Calu3 (cell line): ENCODE data around the gene ZNF618. TPM values are rescaled to one million over a fixed set of nuclear protein-coding genes. Genes with fewer than 3 reads are reported as not detected.
A peak's percentile ranks its signal among the peaks of the same experiment; 100 is the strongest.

Experiments
- BruUV-seq: library from RNA; stranded (reverse); fragments of 400-500 nt; replicated peaks from 2 replicates; lab custom pipeline; 2021; lab: Mats Ljungman, UMichigan
- CTCF ChIA-PET: fragments of 300-600 bp; sonication (Branson Sonifier 250); formaldehyde crosslinking; loops from one replicate; lab custom pipeline; 2022; ENCODE audit warnings: antibody characterized with exemption; lab: Charles Lee
- DNase-seq: peaks from one replicate; pipeline ENCODE4 v3.0.0; 2022
- H3K27ac Mint-ChIP-seq: one replicate; pipeline ENCODE4 v1.8.0; 2022; ENCODE audit warnings: mixed read lengths; ENCODE audit not compliant: unreplicated experiment
- H3K27me3 Mint-ChIP-seq: one replicate; pipeline ENCODE4 v1.8.0; 2022; ENCODE audit warnings: mixed read lengths; ENCODE audit not compliant: unreplicated experiment
- H3K36me3 Mint-ChIP-seq: one replicate; pipeline ENCODE4 v1.8.0; 2022; ENCODE audit warnings: mild to moderate bottlenecking, moderate library complexity, mixed read lengths; ENCODE audit not compliant: insufficient read depth, unreplicated experiment
- H3K4me1 Mint-ChIP-seq: one replicate; pipeline ENCODE4 v1.8.0; 2022; ENCODE audit warnings: mild to moderate bottlenecking, low read depth, mixed read lengths; ENCODE audit not compliant: unreplicated experiment
- H3K4me3 Mint-ChIP-seq: one replicate; pipeline ENCODE4 v1.8.0; 2022; ENCODE audit warnings: mild to moderate bottlenecking, low read depth, moderate library complexity, mixed read lengths; ENCODE audit not compliant: unreplicated experiment
- H3K9me3 Mint-ChIP-seq: one replicate; pipeline ENCODE4 v1.8.0; 2022; ENCODE audit warnings: low read depth, mixed read lengths; ENCODE audit not compliant: unreplicated experiment
- intact Hi-C: fragments of 100-400 bp; cut with micrococcal nuclease; formaldehyde crosslinking; loops from one replicate; pipeline ENCODE4 v1.10.0; 2022; ENCODE audit not compliant: unreplicated experiment
- total RNA-seq: library from RNA; stranded (reverse); gene quantifications from 2 replicates; pipeline ENCODE4 v1.2.3, GENCODE V29; 2022
- TF ChIP-seq, protein P1 (sequence below): fragments of 200-600 bp; IDR thresholded peaks from one replicate; pipeline ENCODE4 v1.8.0; 2022; ENCODE audit warnings: antibody characterized with exemption; ENCODE audit not compliant: unreplicated experiment

The ZNF618 gene
- total RNA-seq, 1 experiment from 2014 or later: 20.3 TPM

DNA sequence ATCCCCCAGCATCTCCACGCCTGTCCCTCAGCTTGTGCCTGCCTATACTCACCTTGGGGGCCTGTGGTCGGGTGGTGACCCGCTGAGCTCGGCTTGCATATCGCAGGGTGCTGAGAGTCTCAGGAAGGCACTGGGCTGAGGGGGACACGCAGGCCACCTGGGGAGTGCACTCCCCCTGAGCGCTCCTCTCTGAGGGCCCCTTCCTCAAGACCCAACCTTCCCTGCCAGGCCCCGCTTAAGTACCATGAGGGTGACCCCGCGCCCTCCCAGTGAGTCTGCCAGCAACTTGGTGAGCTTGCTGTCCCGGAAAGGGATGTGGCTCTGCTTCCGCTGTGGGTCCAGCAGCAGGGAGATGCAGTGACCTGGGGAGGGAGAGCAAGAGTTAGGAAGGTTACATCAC is 218.9 kb downstream of the ZNF618 start:
- no peak overlapping the region for H3K4me3 Mint-ChIP-seq
- no peaks in the 10 kb centered on the region for H3K9me3 Mint-ChIP-seq
- TF ChIP-seq, protein P1, sequence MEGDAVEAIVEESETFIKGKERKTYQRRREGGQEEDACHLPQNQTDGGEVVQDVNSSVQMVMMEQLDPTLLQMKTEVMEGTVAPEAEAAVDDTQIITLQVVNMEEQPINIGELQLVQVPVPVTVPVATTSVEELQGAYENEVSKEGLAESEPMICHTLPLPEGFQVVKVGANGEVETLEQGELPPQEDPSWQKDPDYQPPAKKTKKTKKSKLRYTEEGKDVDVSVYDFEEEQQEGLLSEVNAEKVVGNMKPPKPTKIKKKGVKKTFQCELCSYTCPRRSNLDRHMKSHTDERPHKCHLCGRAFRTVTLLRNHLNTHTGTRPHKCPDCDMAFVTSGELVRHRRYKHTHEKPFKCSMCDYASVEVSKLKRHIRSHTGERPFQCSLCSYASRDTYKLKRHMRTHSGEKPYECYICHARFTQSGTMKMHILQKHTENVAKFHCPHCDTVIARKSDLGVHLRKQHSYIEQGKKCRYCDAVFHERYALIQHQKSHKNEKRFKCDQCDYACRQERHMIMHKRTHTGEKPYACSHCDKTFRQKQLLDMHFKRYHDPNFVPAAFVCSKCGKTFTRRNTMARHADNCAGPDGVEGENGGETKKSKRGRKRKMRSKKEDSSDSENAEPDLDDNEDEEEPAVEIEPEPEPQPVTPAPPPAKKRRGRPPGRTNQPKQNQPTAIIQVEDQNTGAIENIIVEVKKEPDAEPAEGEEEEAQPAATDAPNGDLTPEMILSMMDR: no peak
- CTCF ChIA-PET: interaction anchor here (2.4 kb wide), 1 partner anchor 12 kb away, joined by 7 read pairs; no protein-coding TSS in a partner anchor
- no peak for DNase-seq
- H3K27ac Mint-ChIP-seq: no peak overlapping the region
- H3K4me1 Mint-ChIP-seq: peaks cover 19% of the 10 kb centered on the region
- BruUV-seq: no TSS peak
- intact Hi-C loops: no loop called here
- peaks cover 27% of the 10 kb centered on the region for H3K36me3 Mint-ChIP-seq
- H3K27me3 Mint-ChIP-seq: no peaks in the 10 kb centered on the region

- Mint-ChIP-seq H3K27me3 (no peaks in the 10 kb centered on the region), H3K4me1 (peaks cover 26% of the 10 kb centered on the region), H3K9me3 (no peaks in the 10 kb centered on the region), H3K4me3 (peak overlapping the region; percentile 81), H3K27ac (peak overlapping the region; percentile 28), H3K36me3 (peaks cover 27% of the 10 kb centered on the region)
- CTCF ChIA-PET: no interaction called here
- intact Hi-C loops: no loop called here
- TSS peak; percentile 26 for BruUV-seq
- TF ChIP-seq, protein P1: no peak
- peak; percentile 22 for DNase-seq
Measured at GRCh38 chr9:114096041-114096511, 220.0 kb downstream of the ZNF618 start.

GRCh38 chr9:114096866-114097612 is 220.9 kb downstream of the ZNF618 start:
- H3K4me3 Mint-ChIP-seq: peak overlapping the region; percentile 81
- no TSS peak for BruUV-seq
- peaks cover 3% of the 10 kb centered on the region for H3K9me3 Mint-ChIP-seq
- H3K27ac Mint-ChIP-seq: peak overlapping the region; percentile 28
- CTCF ChIA-PET: no interaction called here
- peaks cover 26% of the 10 kb centered on the region for H3K4me1 Mint-ChIP-seq
- H3K36me3 Mint-ChIP-seq: peaks cover 27% of the 10 kb centered on the region
- intact Hi-C loops: no loop called here
- no peaks in the 10 kb centered on the region for H3K27me3 Mint-ChIP-seq
- TF ChIP-seq, protein P1: no peak
- DNase-seq: no peak

DNA sequence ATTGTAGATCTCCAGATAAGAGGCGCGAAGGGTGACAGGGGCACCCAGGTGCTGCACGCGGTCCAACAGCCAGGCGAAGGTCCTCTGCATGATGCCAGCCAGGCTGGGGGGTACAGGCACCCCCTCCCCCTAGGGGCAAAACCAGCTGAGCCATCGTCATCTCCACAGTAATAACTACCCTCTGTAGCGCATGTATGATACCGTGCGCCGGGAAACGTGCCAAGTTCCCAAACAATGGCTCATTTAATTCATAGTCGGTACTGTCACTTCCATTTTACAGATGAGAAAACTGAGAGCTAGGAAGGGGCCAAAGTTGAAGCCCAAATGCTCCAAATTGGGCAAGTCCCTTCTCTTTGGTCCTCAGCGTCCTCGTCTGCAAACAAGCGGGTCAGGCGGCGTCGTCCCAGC is 221.5 kb downstream of the ZNF618 start:
- TF ChIP-seq, protein P1: no peak
- intact Hi-C loops: no loop called here
- H3K27ac Mint-ChIP-seq: no peak overlapping the region
- H3K36me3 Mint-ChIP-seq: peaks cover 27% of the 10 kb centered on the region
- DNase-seq: peak; percentile 52
- H3K4me3 Mint-ChIP-seq: peak overlapping the region; percentile 81
- peaks cover 26% of the 10 kb centered on the region for H3K4me1 Mint-ChIP-seq
- BruUV-seq: no TSS peak
- CTCF ChIA-PET: no interaction called here
- no peaks in the 10 kb centered on the region for H3K27me3 Mint-ChIP-seq
- peaks cover 4% of the 10 kb centered on the region for H3K9me3 Mint-ChIP-seq
